Keratinocyte (primary cell): ENCODE results near the gene PACC1. TPM values are rescaled to one million over a fixed set of nuclear protein-coding genes. Genes with fewer than 3 reads are reported as not detected.

Experiments
- DNase-seq: peaks from one replicate; pipeline ENCODE4 v3.0.0-alpha.2; 2011; ENCODE audit warnings: low read depth, missing footprints, low spot score
- FAIRE-seq: peaks from 2 replicates; lab custom pipeline; 2011; peaks lifted over from hg19 to GRCh38; lab: Jason Lieb, UNC
- H2AFZ ChIP-seq: 2 replicates; pipeline ENCODE4 v1.6.0; 2012; ENCODE audit warnings: low read length, control low read depth, inconsistent platforms; ENCODE audit not compliant: control insufficient read depth
- H3K27ac ChIP-seq: 2 replicates; pipeline ENCODE4 v1.5.1; 2011; ENCODE audit warnings: low read length; ENCODE audit not compliant: control insufficient read depth, insufficient read depth
- H3K27me3 ChIP-seq: 3 replicates; pipeline ENCODE4 v1.6.0; 2011; ENCODE audit warnings: low read length; ENCODE audit not compliant: control insufficient read depth, insufficient read depth; ENCODE audit errors: extremely low read depth
- H3K36me3 ChIP-seq, 2 experiments: 2 replicates in 1 of 2; 3 replicates in 1 of 2; pipeline ENCODE4 v1.5.1; 2011; ENCODE audit warnings: low read length in 2 of 2, mild to moderate bottlenecking in 1 of 2; ENCODE audit not compliant: control insufficient read depth in 2 of 2, insufficient read depth in 2 of 2; ENCODE audit errors: extremely low read depth in 1 of 2
- H3K4me1 ChIP-seq: 3 replicates; pipeline ENCODE4 v1.5.1; 2011; ENCODE audit warnings: low read length; ENCODE audit not compliant: control insufficient read depth, insufficient read depth; ENCODE audit errors: extremely low read depth
- H3K4me2 ChIP-seq: 3 replicates; pipeline ENCODE4 v1.6.0; 2011; ENCODE audit warnings: low read depth, low read length; ENCODE audit not compliant: control insufficient read depth, insufficient read depth; ENCODE audit errors: extremely low read depth
- H3K4me3 ChIP-seq, 3 experiments: fragments of 200-600 bp in 1 of 3; sonication (generic) in 1 of 3; 2 replicates in 2 of 3; 3 replicates in 1 of 3; pipeline ENCODE4 v1.5.1; 2011 to 2016; ENCODE audit warnings: low read length in 3 of 3, mild to moderate bottlenecking in 3 of 3, control low read depth in 2 of 3, inconsistent platforms in 1 of 3, low read depth in 1 of 3, mixed read lengths in 1 of 3, mixed run types in 1 of 3, moderate library complexity in 1 of 3; ENCODE audit not compliant: control insufficient read depth in 2 of 3, insufficient read depth in 2 of 3; ENCODE audit errors: extremely low read depth in 1 of 3
- H3K79me2 ChIP-seq: 2 replicates; pipeline ENCODE4 v1.6.0; 2012; ENCODE audit warnings: low read length; ENCODE audit not compliant: control insufficient read depth, insufficient read depth
- H3K9ac ChIP-seq: 3 replicates; pipeline ENCODE4 v1.6.0; 2011; ENCODE audit warnings: low read length; ENCODE audit not compliant: control insufficient read depth, insufficient read depth; ENCODE audit errors: extremely low read depth
- H3K9me1 ChIP-seq: 3 replicates; pipeline ENCODE4 v1.6.0; 2011; ENCODE audit warnings: low read length; ENCODE audit not compliant: control insufficient read depth, insufficient read depth; ENCODE audit errors: extremely low read depth
- H3K9me3 ChIP-seq: 2 replicates; pipeline ENCODE4 v1.5.1; 2012; ENCODE audit warnings: low read depth, low read length; ENCODE audit not compliant: control insufficient read depth
- H4K20me1 ChIP-seq: 3 replicates; pipeline ENCODE4 v1.6.0; 2011; ENCODE audit warnings: low read length; ENCODE audit not compliant: control insufficient read depth, insufficient read depth; ENCODE audit errors: extremely low read depth
- EZH2 ChIP-seq: IDR thresholded peaks from one replicate; pipeline ENCODE4 v1.6.1; 2012; ENCODE audit warnings: inconsistent platforms, mild to moderate bottlenecking, low read length, moderate library complexity
- dilution Hi-C: fragments of 300-500 bp; cut with MboI; formaldehyde crosslinking; loops from one replicate; pipeline ENCODE4 v1.7.0; 2020; ENCODE audit warnings: low sequenced_read_pairs; ENCODE audit not compliant: extremely low pct_ligation_motif_present
- polyA plus RNA-seq, 5 experiments: library from polyadenylated mRNA; depleted of rRNA in 3 of 5; stranded (reverse) in 3 of 5; stranded (forward) in 1 of 5; unstranded in 1 of 5; fragments of >200 nt; gene quantifications; 1 replicate in 1 of 5; 2 replicates in 3 of 5; 3 replicates in 1 of 5; pipeline versions ENCODE4 v1.2.1 to v1.2.3, GENCODE V29; 2011 to 2012; ENCODE audit warnings: missing spikeins in 2 of 5, low read depth in 1 of 5, low replicate concordance in 1 of 5
- TF ChIP-seq, protein P1 (sequence below), 3 experiments: IDR thresholded peaks in 1 of 3; conservative IDR thresholded peaks in 1 of 3; optimal IDR thresholded peaks in 1 of 3; 2 replicates in 2 of 3; 3 replicates in 1 of 3; pipeline versions ENCODE3 to v1.5.1; 2011; ENCODE audit warnings: low read length in 3 of 3, mild to moderate bottlenecking in 3 of 3, moderate library complexity in 2 of 3, control low read depth in 1 of 3, inconsistent platforms in 1 of 3; ENCODE audit not compliant: insufficient read depth in 2 of 3; ENCODE audit errors: extremely low read depth in 1 of 3

Gene PACC1
- polyA plus RNA-seq, 1 donor (not counting 4 experiments of a cell fraction or from before 2014, with no cell fraction given), result 12.7 TPM

GRCh38 chr1:212329105-212329504 lies 85.6 kb downstream of the PACC1 start:
- peaks cover 4% of the 10 kb centered on the region for H3K79me2 ChIP-seq
- TF ChIP-seq, protein P1, sequence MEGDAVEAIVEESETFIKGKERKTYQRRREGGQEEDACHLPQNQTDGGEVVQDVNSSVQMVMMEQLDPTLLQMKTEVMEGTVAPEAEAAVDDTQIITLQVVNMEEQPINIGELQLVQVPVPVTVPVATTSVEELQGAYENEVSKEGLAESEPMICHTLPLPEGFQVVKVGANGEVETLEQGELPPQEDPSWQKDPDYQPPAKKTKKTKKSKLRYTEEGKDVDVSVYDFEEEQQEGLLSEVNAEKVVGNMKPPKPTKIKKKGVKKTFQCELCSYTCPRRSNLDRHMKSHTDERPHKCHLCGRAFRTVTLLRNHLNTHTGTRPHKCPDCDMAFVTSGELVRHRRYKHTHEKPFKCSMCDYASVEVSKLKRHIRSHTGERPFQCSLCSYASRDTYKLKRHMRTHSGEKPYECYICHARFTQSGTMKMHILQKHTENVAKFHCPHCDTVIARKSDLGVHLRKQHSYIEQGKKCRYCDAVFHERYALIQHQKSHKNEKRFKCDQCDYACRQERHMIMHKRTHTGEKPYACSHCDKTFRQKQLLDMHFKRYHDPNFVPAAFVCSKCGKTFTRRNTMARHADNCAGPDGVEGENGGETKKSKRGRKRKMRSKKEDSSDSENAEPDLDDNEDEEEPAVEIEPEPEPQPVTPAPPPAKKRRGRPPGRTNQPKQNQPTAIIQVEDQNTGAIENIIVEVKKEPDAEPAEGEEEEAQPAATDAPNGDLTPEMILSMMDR (optimal IDR thresholded peaks at IDR 0.05 in 1 of 3, IDR thresholded peaks at IDR 0.05 in 1 of 3, conservative IDR thresholded peaks at IDR 0.05 in 1 of 3; ENCODE audit: extremely low read depth in 1 of 3, insufficient read depth in 2 of 3, low read length in 3 of 3), result no peak
- TF ChIP-seq EZH2, result no peak

DNA sequence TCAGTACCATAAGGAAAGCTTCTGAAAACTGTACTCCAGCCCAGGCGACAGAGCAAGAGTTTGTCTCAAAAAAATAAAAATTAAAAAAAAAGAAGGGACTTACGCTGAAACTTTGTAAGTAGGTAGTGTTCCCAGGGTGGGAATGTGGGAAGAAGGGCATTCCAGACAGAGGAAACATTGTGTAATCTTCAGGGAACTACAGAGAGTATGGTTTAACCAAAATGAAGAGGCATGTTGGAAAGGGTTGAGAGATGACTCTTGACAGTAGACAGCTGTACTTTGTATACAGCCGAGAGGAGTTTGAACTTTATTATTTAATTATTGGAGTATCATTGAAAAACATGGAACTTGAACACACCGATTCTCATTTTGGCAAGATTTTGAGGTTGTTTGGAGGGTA lies 86.4 kb downstream of the PACC1 start:
- no peak for TF ChIP-seq EZH2
- TF ChIP-seq, protein P1 (optimal IDR thresholded peaks at IDR 0.05 in 1 of 3, IDR thresholded peaks at IDR 0.05 in 1 of 3, conservative IDR thresholded peaks at IDR 0.05 in 1 of 3; ENCODE audit: extremely low read depth in 1 of 3, insufficient read depth in 2 of 3, low read length in 3 of 3), result no peak
- Histone ChIP-seq H3K27ac (no peak overlapping the region), H3K9me1 (no peaks in the 10 kb centered on the region), H3K36me3 (peaks cover 0 to 1% of the 10 kb centered on the region in 2 experiments), H3K4me1 (no peaks in the 10 kb centered on the region), H3K9me3 (no peaks in the 10 kb centered on the region), H3K4me2 (no peak overlapping the region), H4K20me1 (no peaks in the 10 kb centered on the region), H3K4me3 (no peak overlapping the region), H3K79me2 (peaks cover 4% of the 10 kb centered on the region), H2AFZ (no peak overlapping the region), H3K9ac (no peak overlapping the region), H3K27me3 (no peaks in the 10 kb centered on the region)
- dilution Hi-C loops, result no loop called here
- DNase-seq, result no peak
- FAIRE-seq, result no peak

More at GRCh38 chr1:212329105-212329504, 85.6 kb downstream of the PACC1 start:
- Histone ChIP-seq H3K4me1 (no peaks in the 10 kb centered on the region), H3K36me3 (peaks cover 0 to 1% of the 10 kb centered on the region in 2 experiments), H3K4me2 (no peak overlapping the region), H3K4me3 (no peak overlapping the region), H4K20me1 (no peaks in the 10 kb centered on the region), H3K27ac (no peak overlapping the region), H3K27me3 (no peaks in the 10 kb centered on the region), H2AFZ (no peak overlapping the region), H3K9me1 (no peaks in the 10 kb centered on the region), H3K9ac (no peak overlapping the region), H3K9me3 (no peaks in the 10 kb centered on the region)
- FAIRE-seq (no peak), DNase-seq (no peak)
- dilution Hi-C loops, result no loop called here
